Uterus (tissue), 4 donors: ENCODE results near the gene SOX9. TPM values are rescaled to one million over a fixed set of nuclear protein-coding genes. Genes with fewer than 3 reads are reported as not detected.

Source experiments
- DNase-seq, 2 donors: peaks; one replicate each; pipeline ENCODE4 v3.0.0-alpha.2; 2019 to 2020
- H3K27ac ChIP-seq, 2 donors: fragments of 200-600 bp; sonication (generic); 1 replicate in 1 of 2; 2 replicates in 1 of 2; pipeline ENCODE4 v1.5.1; 2016 to 2018
- H3K27me3 ChIP-seq, 2 donors: fragments of 200-600 bp; sonication (generic); one replicate each; pipeline ENCODE4 v1.5.1; 2018 to 2019; ENCODE audit warnings: control low read depth in 1 of 2
- H3K36me3 ChIP-seq, 2 donors: fragments of 200-600 bp; sonication (generic); one replicate each; pipeline ENCODE4 v1.5.1; 2019; ENCODE audit warnings: control low read depth in 1 of 2
- H3K4me1 ChIP-seq, 2 donors: fragments of 200-600 bp; sonication (generic); one replicate each; pipeline ENCODE4 v1.5.1; 2018 to 2019; ENCODE audit warnings: control low read depth in 1 of 2
- H3K4me3 ChIP-seq, 2 donors: fragments of 200-600 bp; sonication (generic); 1 replicate in 1 of 2; 2 replicates in 1 of 2; pipeline ENCODE4 v1.5.1; 2018 to 2019; ENCODE audit warnings: mild to moderate bottlenecking in 1 of 2
- H3K9me3 ChIP-seq, 2 donors: fragments of 200-600 bp; sonication (generic); one replicate each; pipeline ENCODE4 v1.5.1; 2019; ENCODE audit warnings: control low read depth in 1 of 2
- POLR2A ChIP-seq, 2 donors: fragments of 450-650 bp; IDR thresholded peaks; one replicate each; pipeline ENCODE4 v1.6.1; 2016; ENCODE audit warnings: antibody characterized with exemption in 2 of 2, mild to moderate bottlenecking in 1 of 2, moderate library complexity in 1 of 2
- intact Hi-C: fragments of 100-400 bp; cut with DNase I; formaldehyde crosslinking; loops from one replicate; pipeline ENCODE4 v1.15.1; 2023; ENCODE audit warnings: low total_unique reads
- total RNA-seq, 4 donors: library from RNA; depleted of rRNA in 3 of 4; stranded (reverse); fragments of >200 nt in 3 of 4; gene quantifications; one replicate each; pipeline versions ENCODE4 v1.1.0 to v1.2.4, GENCODE V29; 2014 to 2023
- TF ChIP-seq, protein P1 (sequence below), 4 experiments: fragments of 200-600 bp in 2 of 4; fragments of 450-650 bp in 2 of 4; sonication (generic) in 2 of 4; IDR thresholded peaks; one replicate each; pipeline ENCODE4 v1.5.1; 2016 to 2019; ENCODE audit warnings: antibody characterized with exemption in 4 of 4, mild to moderate bottlenecking in 2 of 4, moderate library complexity in 1 of 4
- donor health status: DM: yes; HTN: yes; CAD: no.

The SOX9 gene
- total RNA-seq, 4 donors from 2014 or later = 1.8 to 6.8 TPM; not detected in 2

DNA sequence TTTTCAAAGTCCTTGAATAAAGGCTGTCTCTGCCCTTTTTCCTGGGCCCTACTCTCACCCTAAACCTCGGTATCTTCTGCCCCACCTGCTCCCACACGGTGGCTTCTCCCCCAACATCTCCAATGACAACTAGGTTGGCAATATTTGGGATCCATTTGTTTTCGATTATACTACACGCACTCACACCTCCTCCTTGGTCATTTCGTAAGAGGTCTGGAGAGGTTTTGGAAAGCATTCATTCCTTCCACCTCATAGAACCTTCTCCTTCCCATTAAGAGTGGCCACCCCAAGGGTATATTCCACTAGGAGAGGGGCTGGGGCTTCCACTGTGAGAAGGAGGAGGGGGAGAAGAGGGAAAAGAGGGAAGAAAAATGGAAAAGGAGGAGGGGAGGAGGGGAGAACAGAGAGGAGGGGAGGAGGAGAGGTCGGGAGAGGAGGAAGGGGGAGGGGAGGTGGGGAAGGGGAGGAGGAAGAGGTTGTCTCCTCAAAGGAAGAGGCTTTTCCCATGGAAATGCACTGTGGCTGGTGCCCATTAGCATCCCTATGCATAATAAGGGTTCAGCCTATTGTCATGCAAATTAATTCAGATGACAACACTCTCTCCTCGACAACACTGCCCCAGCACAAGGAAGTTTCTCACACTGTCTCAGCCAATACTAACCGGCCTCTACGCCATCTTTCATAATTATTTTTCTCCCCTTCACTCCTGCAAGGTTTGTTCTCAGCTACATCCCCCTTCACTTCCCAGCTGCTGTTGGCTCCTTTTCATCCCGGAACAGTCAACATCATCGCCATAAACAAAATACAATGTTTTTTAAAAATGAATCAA is 30.0 kb downstream of the SOX9 start:
- no peaks in the 10 kb centered on the region for H3K27me3 ChIP-seq
- no peak for TF ChIP-seq POLR2A (IDR thresholded peaks at IDR 0.05)
- TF ChIP-seq, protein P1, sequence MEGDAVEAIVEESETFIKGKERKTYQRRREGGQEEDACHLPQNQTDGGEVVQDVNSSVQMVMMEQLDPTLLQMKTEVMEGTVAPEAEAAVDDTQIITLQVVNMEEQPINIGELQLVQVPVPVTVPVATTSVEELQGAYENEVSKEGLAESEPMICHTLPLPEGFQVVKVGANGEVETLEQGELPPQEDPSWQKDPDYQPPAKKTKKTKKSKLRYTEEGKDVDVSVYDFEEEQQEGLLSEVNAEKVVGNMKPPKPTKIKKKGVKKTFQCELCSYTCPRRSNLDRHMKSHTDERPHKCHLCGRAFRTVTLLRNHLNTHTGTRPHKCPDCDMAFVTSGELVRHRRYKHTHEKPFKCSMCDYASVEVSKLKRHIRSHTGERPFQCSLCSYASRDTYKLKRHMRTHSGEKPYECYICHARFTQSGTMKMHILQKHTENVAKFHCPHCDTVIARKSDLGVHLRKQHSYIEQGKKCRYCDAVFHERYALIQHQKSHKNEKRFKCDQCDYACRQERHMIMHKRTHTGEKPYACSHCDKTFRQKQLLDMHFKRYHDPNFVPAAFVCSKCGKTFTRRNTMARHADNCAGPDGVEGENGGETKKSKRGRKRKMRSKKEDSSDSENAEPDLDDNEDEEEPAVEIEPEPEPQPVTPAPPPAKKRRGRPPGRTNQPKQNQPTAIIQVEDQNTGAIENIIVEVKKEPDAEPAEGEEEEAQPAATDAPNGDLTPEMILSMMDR (IDR thresholded peaks at IDR 0.05) = no peak
- intact Hi-C loops = no loop called here
- H3K36me3 ChIP-seq = no peaks in the 10 kb centered on the region
- H3K4me3 ChIP-seq = no peak overlapping the region
- DNase-seq = no peak
- H3K27ac ChIP-seq = no peak overlapping the region
- no peaks in the 10 kb centered on the region for H3K4me1 ChIP-seq
- no peaks in the 10 kb centered on the region for H3K9me3 ChIP-seq

DNA sequence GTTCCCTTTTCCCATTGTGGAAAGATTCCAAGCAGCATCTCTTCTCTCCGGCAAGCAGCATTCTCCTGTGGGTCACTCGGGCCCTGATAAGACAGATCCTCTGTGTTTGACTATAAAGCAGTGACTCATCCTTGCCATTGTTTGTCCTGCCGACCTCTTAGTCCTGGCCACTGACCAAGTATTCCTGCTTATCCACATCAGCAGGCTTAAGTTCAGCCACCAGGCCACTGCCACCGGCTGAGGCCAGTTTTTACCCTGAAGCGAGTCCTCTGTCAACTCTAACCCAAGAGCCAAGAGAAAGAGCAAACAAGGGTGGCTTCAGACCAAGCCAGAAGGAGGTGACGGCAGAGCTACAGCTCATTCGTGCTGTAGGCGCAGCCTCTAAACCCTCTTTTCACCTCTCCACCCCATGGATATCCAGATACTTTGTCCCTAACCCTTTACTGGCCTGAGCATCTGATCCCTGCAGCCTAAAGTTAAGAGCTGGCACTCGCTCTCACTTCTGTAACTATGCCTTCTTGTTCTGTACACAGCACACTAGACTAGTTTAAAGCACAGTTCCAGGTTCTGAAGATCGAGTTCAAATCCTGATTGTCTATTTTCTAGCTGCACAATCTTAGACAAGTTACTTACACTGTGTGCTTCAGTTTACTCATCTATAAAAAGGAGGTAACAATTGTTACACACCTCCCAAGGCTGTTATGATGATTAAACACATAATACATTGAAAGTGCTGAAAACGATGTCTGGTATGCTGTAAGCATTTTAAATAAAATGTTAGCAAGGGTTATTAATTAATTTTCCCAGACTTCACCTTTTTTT is 31.0 kb downstream of the SOX9 start:
- H3K9me3 ChIP-seq = no peaks in the 10 kb centered on the region
- H3K27ac ChIP-seq = no peak overlapping the region
- H3K27me3 ChIP-seq = no peaks in the 10 kb centered on the region
- H3K4me1 ChIP-seq = no peaks in the 10 kb centered on the region
- DNase-seq = no peak
- no peaks in the 10 kb centered on the region for H3K36me3 ChIP-seq
- no peak for TF ChIP-seq POLR2A (IDR thresholded peaks at IDR 0.05)
- TF ChIP-seq, protein P1 (IDR thresholded peaks at IDR 0.05) = no peak
- H3K4me3 ChIP-seq = no peak overlapping the region
- intact Hi-C loops = no loop called here

DNA sequence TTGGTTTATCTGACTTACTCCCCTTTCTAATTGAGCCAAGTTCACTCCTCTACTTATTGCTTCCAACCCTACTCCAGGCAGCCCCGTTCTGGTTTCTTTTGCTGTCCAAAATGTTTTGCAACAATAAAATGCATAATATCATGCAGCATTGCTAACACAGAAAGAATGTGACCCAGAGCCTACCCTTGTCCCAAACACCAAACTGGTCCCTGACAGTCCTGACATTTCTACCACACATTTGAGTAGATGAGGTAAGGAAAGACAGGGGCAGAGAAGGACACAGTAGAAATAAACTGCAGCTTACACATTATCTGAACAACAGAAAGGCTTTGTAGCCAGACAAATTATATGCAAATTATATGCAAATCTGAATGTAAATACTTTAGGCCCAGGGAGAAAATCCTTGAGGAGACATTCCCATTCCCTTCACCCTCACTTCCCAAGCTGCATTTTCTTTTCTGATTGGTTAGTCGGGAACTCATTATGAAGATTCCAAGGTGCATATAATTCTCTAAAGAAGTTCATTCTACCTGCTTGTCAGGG is 31.6 kb downstream of the SOX9 start:
- Histone ChIP-seq H3K27me3 (no peaks in the 10 kb centered on the region), H3K4me3 (no peak overlapping the region), H3K4me1 (no peaks in the 10 kb centered on the region), H3K9me3 (no peaks in the 10 kb centered on the region), H3K27ac (no peak overlapping the region), H3K36me3 (no peaks in the 10 kb centered on the region)
- intact Hi-C loops = no loop called here
- no peak for DNase-seq
- TF ChIP-seq, protein P1 (IDR thresholded peaks at IDR 0.05) = no peak
- TF ChIP-seq POLR2A (IDR thresholded peaks at IDR 0.05) = no peak

DNA sequence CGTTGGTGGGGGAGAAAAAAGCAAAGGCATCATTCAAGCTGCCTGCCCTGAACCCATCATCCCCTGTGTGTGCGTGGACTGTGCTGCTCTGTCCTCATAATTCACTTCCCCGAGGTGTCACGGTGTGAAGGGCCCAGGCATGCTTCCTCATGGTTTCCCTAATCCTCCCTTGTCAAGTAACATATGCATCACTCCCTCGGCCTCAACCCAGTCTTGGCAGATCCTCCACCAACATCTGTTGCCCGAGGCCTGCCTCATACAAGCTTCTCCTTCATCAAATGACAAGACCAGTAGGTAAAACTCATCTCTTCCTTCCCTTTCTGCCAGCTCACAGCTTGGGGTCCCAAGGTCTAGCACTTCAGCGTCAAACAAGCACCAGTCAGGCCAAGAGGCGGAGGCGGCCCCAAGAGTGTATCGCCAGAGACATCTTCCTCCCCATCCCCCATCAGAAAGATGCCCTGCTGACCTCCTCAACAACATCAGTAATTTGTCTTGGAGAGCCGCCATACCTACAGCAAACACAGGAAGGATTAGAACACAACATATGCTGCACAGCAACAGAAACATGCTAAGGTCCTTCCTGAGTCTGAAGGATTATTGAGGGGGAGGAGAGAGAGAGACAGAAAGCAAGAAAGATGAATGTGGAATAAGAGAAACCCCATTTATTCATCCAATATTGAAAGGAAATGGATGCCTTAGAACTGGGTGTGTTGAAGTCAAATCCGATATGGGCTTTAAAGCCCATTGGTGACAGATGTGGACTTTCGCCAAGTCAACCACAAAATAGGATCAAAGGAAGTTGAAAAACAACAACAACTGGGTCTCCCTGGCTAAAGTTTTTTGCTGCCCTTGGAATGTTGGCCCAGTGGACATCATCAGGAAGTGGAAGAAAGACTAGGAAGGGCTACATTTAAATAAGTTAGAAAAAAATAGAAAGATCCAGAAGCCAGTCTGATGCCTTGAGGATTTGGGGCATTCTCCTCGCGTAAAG is 38.4 kb downstream of the SOX9 start:
- DNase-seq = no peak
- TF ChIP-seq, protein P1 (IDR thresholded peaks at IDR 0.05) = no peak
- no peak for TF ChIP-seq POLR2A (IDR thresholded peaks at IDR 0.05)
- intact Hi-C loops = no loop called here
- Histone ChIP-seq H3K9me3 (no peaks in the 10 kb centered on the region), H3K4me3 (no peak overlapping the region), H3K27ac (no peak overlapping the region), H3K4me1 (no peaks in the 10 kb centered on the region), H3K36me3 (no peaks in the 10 kb centered on the region), H3K27me3 (no peaks in the 10 kb centered on the region)
